ENCODE data around the gene SLC38A3.

GRCh38 chr3:50241163-50241562 lies 36.1 kb downstream of the SLC38A3 start:
- TF ChIP-seq CTCF (IDR thresholded peaks at IDR 0.05; ENCODE audit: insufficient read depth, low read length) (no peak), POLR2AphosphoS5 (IDR thresholded peaks at IDR 0.05; ENCODE audit: low read depth) (no peak), GABPA (IDR thresholded peaks at IDR 0.05; ENCODE audit: low read depth) (no peak)
- TF ChIP-seq, protein P1, sequence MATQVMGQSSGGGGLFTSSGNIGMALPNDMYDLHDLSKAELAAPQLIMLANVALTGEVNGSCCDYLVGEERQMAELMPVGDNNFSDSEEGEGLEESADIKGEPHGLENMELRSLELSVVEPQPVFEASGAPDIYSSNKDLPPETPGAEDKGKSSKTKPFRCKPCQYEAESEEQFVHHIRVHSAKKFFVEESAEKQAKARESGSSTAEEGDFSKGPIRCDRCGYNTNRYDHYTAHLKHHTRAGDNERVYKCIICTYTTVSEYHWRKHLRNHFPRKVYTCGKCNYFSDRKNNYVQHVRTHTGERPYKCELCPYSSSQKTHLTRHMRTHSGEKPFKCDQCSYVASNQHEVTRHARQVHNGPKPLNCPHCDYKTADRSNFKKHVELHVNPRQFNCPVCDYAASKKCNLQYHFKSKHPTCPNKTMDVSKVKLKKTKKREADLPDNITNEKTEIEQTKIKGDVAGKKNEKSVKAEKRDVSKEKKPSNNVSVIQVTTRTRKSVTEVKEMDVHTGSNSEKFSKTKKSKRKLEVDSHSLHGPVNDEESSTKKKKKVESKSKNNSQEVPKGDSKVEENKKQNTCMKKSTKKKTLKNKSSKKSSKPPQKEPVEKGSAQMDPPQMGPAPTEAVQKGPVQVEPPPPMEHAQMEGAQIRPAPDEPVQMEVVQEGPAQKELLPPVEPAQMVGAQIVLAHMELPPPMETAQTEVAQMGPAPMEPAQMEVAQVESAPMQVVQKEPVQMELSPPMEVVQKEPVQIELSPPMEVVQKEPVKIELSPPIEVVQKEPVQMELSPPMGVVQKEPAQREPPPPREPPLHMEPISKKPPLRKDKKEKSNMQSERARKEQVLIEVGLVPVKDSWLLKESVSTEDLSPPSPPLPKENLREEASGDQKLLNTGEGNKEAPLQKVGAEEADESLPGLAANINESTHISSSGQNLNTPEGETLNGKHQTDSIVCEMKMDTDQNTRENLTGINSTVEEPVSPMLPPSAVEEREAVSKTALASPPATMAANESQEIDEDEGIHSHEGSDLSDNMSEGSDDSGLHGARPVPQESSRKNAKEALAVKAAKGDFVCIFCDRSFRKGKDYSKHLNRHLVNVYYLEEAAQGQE (IDR thresholded peaks at IDR 0.05; ENCODE audit: insufficient replicate concordance, low read depth) = no peak

Measured in HL-60 (cell line).